HepG2 (cell line): ENCODE results near the gene SLCO1C1. TPM values are rescaled to one million over a fixed set of nuclear protein-coding genes. Genes with fewer than 3 reads are reported as not detected.

Source experiments
- ATAC-seq: fragments of 200-7000 bp; cut with Tn5 transposase; 3 replicates; pipeline ENCODE4 v1.9.1; 2020; ENCODE audit warnings: mild to moderate bottlenecking, moderate library complexity
- BruUV-seq: library from RNA; stranded (reverse); fragments of 400-500 nt; replicated peaks from 2 replicates; lab custom pipeline; 2021; lab: Mats Ljungman, UMichigan
- CTCF ChIA-PET: fragments of 300-600 bp; formaldehyde crosslinking; extraction: SDS; loops from one replicate; lab custom pipeline; 2021; ENCODE audit warnings: low total read pairs, inconsistent platforms, low intra/inter-chr PET ratio; lab: Yijun Ruan, JAX
- POLR2A ChIA-PET: fragments of 350-600 bp; sonication (Branson Sonifier 250); formaldehyde crosslinking; loops from one replicate; lab custom pipeline; 2020; ENCODE audit warnings: antibody characterized with exemption, inconsistent platforms; lab: Yijun Ruan, JAX
- DNase-seq: peaks from one replicate; pipeline ENCODE4 v3.0.0-alpha.2; 2015; ENCODE audit warnings: low spot score
- FAIRE-seq: peaks from 3 replicates; lab custom pipeline; 2011; peaks lifted over from hg19 to GRCh38; lab: Jason Lieb, UNC
- H2AFZ ChIP-seq: one replicate; pipeline ENCODE4 v1.6.1; 2011; ENCODE audit warnings: low read length, inconsistent platforms
- H3K27ac ChIP-seq: fragments of 300-600 bp; 3 replicates; pipeline ENCODE4 v1.8.0; 2011; ENCODE audit warnings: mixed run types, mild to moderate bottlenecking, mixed read lengths, low read length, inconsistent platforms; ENCODE audit not compliant: insufficient read depth; ENCODE audit errors: extremely low read length
- H3K27me3 ChIP-seq, 2 experiments: fragments of 200-600 bp in 1 of 2; 2 replicates in 1 of 2; 3 replicates in 1 of 2; pipeline versions ENCODE4 v1.6.0 to v1.8.0; 2011; ENCODE audit warnings: low read length in 2 of 2, mild to moderate bottlenecking in 2 of 2, moderate library complexity in 2 of 2, inconsistent platforms in 1 of 2; ENCODE audit not compliant: insufficient read depth in 2 of 2, control insufficient read depth in 1 of 2
- H3K36me3 ChIP-seq, 2 experiments: fragments of 200-600 bp in 1 of 2; replicated peaks in 1 of 2; 2 replicates in 1 of 2; 3 replicates in 1 of 2; pipeline versions ENCODE4 v1.5.1 to v1.8.0; 2011; ENCODE audit warnings: low read length in 2 of 2, inconsistent platforms in 1 of 2; ENCODE audit not compliant: insufficient read depth in 2 of 2, control insufficient read depth in 1 of 2
- H3K4me1 ChIP-seq: 2 replicates; pipeline ENCODE4 v1.5.1; 2012; ENCODE audit warnings: low read length, inconsistent platforms; ENCODE audit not compliant: insufficient read depth
- H3K4me2 ChIP-seq: 2 replicates; pipeline ENCODE4 v1.6.0; 2011; ENCODE audit warnings: low read depth, low read length, inconsistent platforms
- H3K4me3 ChIP-seq, 3 experiments: fragments of 200-600 bp in 1 of 3; sonication (generic), shearing (Covaris generic) in 1 of 3; replicated peaks in 1 of 3; 2 replicates each; pipeline ENCODE4 v1.5.1; 2011 to 2016; ENCODE audit warnings: low read length in 3 of 3, inconsistent platforms in 2 of 3, low read depth in 2 of 3, mild to moderate bottlenecking in 2 of 3, control low read depth in 1 of 3, mixed read lengths in 1 of 3; ENCODE audit not compliant: insufficient read depth in 1 of 3
- H3K79me2 ChIP-seq: one replicate; pipeline ENCODE4 v1.6.1; 2011; ENCODE audit warnings: low read length, inconsistent platforms; ENCODE audit not compliant: insufficient read depth
- H3K9ac ChIP-seq: 2 replicates; pipeline ENCODE4 v1.6.0; 2011; ENCODE audit warnings: mild to moderate bottlenecking, low read depth, low read length, inconsistent platforms; ENCODE audit not compliant: insufficient read depth
- H3K9me3 ChIP-seq: 2 replicates; pipeline ENCODE4 v1.5.1; 2012; ENCODE audit warnings: mild to moderate bottlenecking, low read length
- H4K20me1 ChIP-seq: 2 replicates; pipeline ENCODE4 v1.6.0; 2011; ENCODE audit warnings: inconsistent platforms, mild to moderate bottlenecking, low read length, moderate library complexity; ENCODE audit not compliant: insufficient read depth
- ARID4A ChIP-seq: sonication (generic); formaldehyde crosslinking; IDR thresholded peaks from 2 replicates; pipeline ENCODE4 v1.5.0; 2020; ENCODE audit warnings: mild to moderate bottlenecking, missing genetic modification reagents, borderline replicate concordance
- CBX1 ChIP-seq: IDR thresholded peaks from one replicate; pipeline ENCODE4 v1.6.1; 2016; ENCODE audit warnings: antibody characterized with exemption, low read depth
- FLYWCH1 ChIP-seq: sonication (generic); formaldehyde crosslinking; IDR thresholded peaks from 2 replicates; pipeline ENCODE4 v1.8.1; 2023; ENCODE audit warnings: mild to moderate bottlenecking, missing genetic modification reagents
- MLLT10 ChIP-seq: sonication (generic); formaldehyde crosslinking; IDR thresholded peaks from 2 replicates; pipeline ENCODE4 v1.4.0; 2020; ENCODE audit warnings: missing genetic modification reagents
- MZF1 ChIP-seq: sonication (generic); formaldehyde crosslinking; IDR thresholded peaks from 2 replicates; pipeline ENCODE4 v1.8.1; 2023; ENCODE audit warnings: mild to moderate bottlenecking, missing genetic modification reagents, borderline replicate concordance
- THAP7 ChIP-seq: sonication (generic); formaldehyde crosslinking; IDR thresholded peaks from 2 replicates; pipeline ENCODE4 v1.8.1; 2023; ENCODE audit warnings: mild to moderate bottlenecking, missing genetic modification reagents
- ZBTB43 ChIP-seq: sonication (generic); formaldehyde crosslinking; conservative IDR thresholded peaks from 2 replicates; pipeline ENCODE4 v1.4.0; 2020; ENCODE audit warnings: missing genetic modification reagents
- ZC3H13 ChIP-seq: sonication (generic); formaldehyde crosslinking; IDR thresholded peaks from 2 replicates; pipeline ENCODE4 v1.8.1; 2023; ENCODE audit warnings: mild to moderate bottlenecking, missing genetic modification reagents, moderate library complexity
- ZNF331 ChIP-seq: sonication (generic); formaldehyde crosslinking; IDR thresholded peaks from 2 replicates; pipeline ENCODE4 v1.4.0; 2020; ENCODE audit warnings: missing genetic modification reagents
- ZNF550 ChIP-seq: sonication (generic); formaldehyde crosslinking; IDR thresholded peaks from 2 replicates; pipeline ENCODE4 v1.4.0; 2020; ENCODE audit warnings: mild to moderate bottlenecking, missing genetic modification reagents, borderline replicate concordance
- ZNF562 ChIP-seq: sonication (generic); formaldehyde crosslinking; IDR thresholded peaks from 2 replicates; pipeline ENCODE4 v1.8.0; 2022; ENCODE audit warnings: missing genetic modification reagents, borderline replicate concordance
- ZNF652 ChIP-seq: IDR thresholded peaks from 2 replicates; pipeline ENCODE4 v1.6.1; 2016; ENCODE audit warnings: low read depth, borderline replicate concordance
- ZNF740 ChIP-seq: sonication (generic); formaldehyde crosslinking; IDR thresholded peaks from 2 replicates; pipeline ENCODE4 v1.4.0; 2020; ENCODE audit warnings: missing genetic modification reagents
- WGBS: methylation state at CpG from one replicate; pipeline ENCODE4 v1.1.6; 2017; ENCODE audit warnings: low lambda C conversion rate; 5-methylcytosine and 5-hydroxymethylcytosine counted together
- in situ Hi-C: cut with HindIII; loops from 2 replicates; pipeline ENCODE4 v1.10.0; 2017; ENCODE audit warnings: low pct_unique_long_range_greater_than_20kb; ENCODE audit not compliant: extremely low pct_ligation_motif_present
- intact Hi-C: fragments of 100-400 bp; cut with micrococcal nuclease; formaldehyde crosslinking; loops from one replicate; pipeline ENCODE4 v1.10.0; 2022; ENCODE audit not compliant: unreplicated experiment
- polyA plus RNA-seq, 8 experiments: library from polyadenylated mRNA; depleted of rRNA in 3 of 8; stranded (reverse) in 7 of 8; unstranded in 1 of 8; fragments of >200 nt; fragmentation: Illumina TruSeq in 4 of 8; extraction: Trizol in 4 of 8; gene quantifications; 2 replicates each; pipeline versions ENCODE4 v1.2.1 to v1.2.3, GENCODE V29; 2011 to 2016; ENCODE audit warnings: low read depth in 4 of 8, missing spikeins in 1 of 8, mixed read lengths in 1 of 8; ENCODE audit not compliant: insufficient read depth in 1 of 8
- total RNA-seq, 5 experiments: library from RNA; depleted of rRNA; stranded (reverse); fragments of >200 nt; fragmentation: Illumina TruSeq; extraction: Trizol; gene quantifications; 2 replicates each; pipeline ENCODE4 v1.2.3, GENCODE V29; 2016; ENCODE audit warnings: low read depth in 1 of 5

The SLCO1C1 gene
- total and polyA plus RNA-seq, 2 of the 13 experiments (the other 11 are each of a cell fraction or from before 2014, with no cell fraction given), result not detected

GRCh38 chr12:20716037-20716436, 20.9 kb downstream of the SLCO1C1 start:
- in situ Hi-C loops, result no loop called here

GRCh38 chr12:20716985-20717384, 21.9 kb downstream of the SLCO1C1 start:
- DNase-seq, result no peak
- no peaks in the 10 kb centered on the region for H4K20me1 ChIP-seq
- no peak overlapping the region for H3K9ac ChIP-seq
- ChIA-PET POLR2A (no interaction called here), CTCF (no interaction called here)
- H3K79me2 ChIP-seq, result no peaks in the 10 kb centered on the region
- ATAC-seq, result no peak
- no peak overlapping the region for H3K4me2 ChIP-seq
- H3K36me3 ChIP-seq, result no peaks in the 10 kb centered on the region
- in situ Hi-C loops (no loop called here), intact Hi-C loops (no loop called here)
- H3K4me1 ChIP-seq, result no peaks in the 10 kb centered on the region
- H3K9me3 ChIP-seq, result no peaks in the 10 kb centered on the region
- no peak overlapping the region for H3K27ac ChIP-seq
- 38% methylated on average over 1 of the region's 1 CpG for WGBS
- H3K27me3 ChIP-seq, result no peaks in the 10 kb centered on the region
- no peak overlapping the region for H3K4me3 ChIP-seq
- no peak for FAIRE-seq
- H2AFZ ChIP-seq, result no peak overlapping the region
- no TSS peak for BruUV-seq
- no peak for TF ChIP-seq ZNF331 (CRISPR knock-in tag)
- no peak for TF ChIP-seq ARID4A
- TF ChIP-seq ZBTB43 (CRISPR knock-in tag), result no peak
- no peak for TF ChIP-seq ZC3H13
- no peak for TF ChIP-seq FLYWCH1 (CRISPR knock-in tag)
- TF ChIP-seq MLLT10 (CRISPR knock-in tag), result no peak
- TF ChIP-seq ZNF550 (CRISPR knock-in tag), result no peak
- no peak for TF ChIP-seq THAP7
- TF ChIP-seq ZNF562 (CRISPR knock-in tag), result no peak
- TF ChIP-seq ZNF652, result no peak
- no peak for TF ChIP-seq MZF1 (CRISPR knock-in tag)
- TF ChIP-seq ZNF740 (CRISPR knock-in tag), result no peak

More at GRCh38 chr12:20716037-20716436, 20.9 kb downstream of the SLCO1C1 start:
- TF ChIP-seq CBX1, result no peak
- H3K4me2 ChIP-seq, result no peak overlapping the region
- no peaks in the 10 kb centered on the region for H3K36me3 ChIP-seq
- ChIA-PET POLR2A (no interaction called here), CTCF (no interaction called here)
- H3K9ac ChIP-seq, result no peak overlapping the region
- no TSS peak for BruUV-seq
- H3K9me3 ChIP-seq, result no peaks in the 10 kb centered on the region
- no peak overlapping the region for H3K27ac ChIP-seq
- FAIRE-seq (no peak), ATAC-seq (peak; percentile 69), DNase-seq (no peak)
- H3K4me3 ChIP-seq, result no peak overlapping the region
- WGBS, result 0% methylated on average over 2 of the region's 2 CpGs
- H2AFZ ChIP-seq, result no peak overlapping the region
- H3K79me2 ChIP-seq, result no peaks in the 10 kb centered on the region
- 0 out of 5 replicates have a peak, but pooled peaks cover 0 to under 1% of the 10 kb centered on the region in 2 experiments for H3K27me3 ChIP-seq
- intact Hi-C loops, result no loop called here
- H4K20me1 ChIP-seq, result no peaks in the 10 kb centered on the region
- no peaks in the 10 kb centered on the region for H3K4me1 ChIP-seq
